ENCODE measurements around the gene FMNL2.
"Not testable (repeated sequence)": the region's sequence is repeated elsewhere in the genome, so short reads cannot be mapped to it uniquely, and the experiment has no call there.

FMNL2 gene

GRCh38 chr2:152493945-152494528 is 159.1 kb downstream of the FMNL2 start:
- DNase-seq (ENCODE audit: low read depth), result no peak

DNA sequence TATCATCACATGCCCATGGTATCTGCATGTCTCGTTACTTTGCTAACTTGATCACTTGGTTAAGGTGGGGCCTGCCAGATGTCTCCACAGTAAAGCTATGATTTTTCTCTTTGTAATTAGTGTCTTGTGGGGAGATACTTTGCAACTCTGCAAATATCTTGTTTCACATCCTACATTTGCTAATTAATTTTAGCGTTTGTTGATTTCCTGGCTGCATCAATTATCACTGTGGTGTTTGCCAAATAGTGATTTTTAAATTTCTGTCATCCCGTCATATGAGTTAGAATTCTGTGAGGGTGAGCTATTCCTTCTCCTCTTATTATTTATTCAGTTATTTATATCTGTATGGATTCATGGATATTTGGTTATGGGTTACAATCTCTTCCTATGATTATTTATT is 161.4 kb downstream of the FMNL2 start:
- DNase-seq (ENCODE audit: low read depth), result no peak

GRCh38 chr2:152497481-152498052 is 162.6 kb downstream of the FMNL2 start:
- DNase-seq (ENCODE audit: low read depth), result no peak

- DNase-seq (ENCODE audit: low read depth), result no peak
These were observed 164.4 kb downstream of the FMNL2 start for GRCh38 chr2:152499331-152499816.

DNA sequence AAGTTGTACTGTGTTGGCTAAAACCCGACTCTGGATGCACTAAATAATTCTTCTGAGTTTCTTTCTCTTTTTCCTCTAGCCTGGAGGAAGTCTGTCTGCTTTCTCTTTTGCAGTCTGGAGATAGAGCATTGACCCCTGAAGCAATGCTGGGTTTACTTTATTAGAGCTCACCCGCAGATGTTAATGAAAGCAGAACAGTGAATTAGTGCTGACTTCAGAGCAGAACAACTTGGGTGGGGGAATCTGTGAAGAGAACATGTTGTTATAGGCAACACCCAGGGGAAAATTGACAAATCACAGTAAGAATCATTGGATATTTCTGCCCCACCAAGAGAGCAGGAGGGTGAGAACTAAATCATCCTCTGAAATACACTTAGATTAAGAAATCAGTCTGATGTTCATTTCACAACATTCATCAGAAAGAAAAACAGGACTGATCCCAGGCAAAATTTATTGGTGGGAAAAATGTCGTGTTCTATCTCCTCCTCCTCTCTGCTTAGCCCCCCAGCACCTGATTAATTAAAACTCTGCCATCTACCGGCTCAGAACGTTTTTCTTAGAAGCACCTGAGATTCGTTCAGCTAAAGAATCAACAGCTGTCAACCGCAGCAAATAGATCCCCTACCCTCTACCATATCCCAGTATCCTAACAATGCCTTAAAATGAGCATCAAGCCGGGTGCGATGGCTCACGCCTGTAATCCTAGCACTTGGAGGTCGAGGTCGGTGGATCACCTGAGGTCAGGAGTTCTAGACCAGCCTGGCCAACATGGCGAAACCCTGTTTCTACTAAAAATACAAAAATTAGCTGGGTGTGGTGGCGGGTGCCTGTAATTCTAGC is 165.1 kb downstream of the FMNL2 start:
- no peak for DNase-seq (ENCODE audit: low read depth)

- no peak for DNase-seq (ENCODE audit: low read depth)
These were observed 165.8 kb downstream of the FMNL2 start for GRCh38 chr2:152500772-152501171.

DNA sequence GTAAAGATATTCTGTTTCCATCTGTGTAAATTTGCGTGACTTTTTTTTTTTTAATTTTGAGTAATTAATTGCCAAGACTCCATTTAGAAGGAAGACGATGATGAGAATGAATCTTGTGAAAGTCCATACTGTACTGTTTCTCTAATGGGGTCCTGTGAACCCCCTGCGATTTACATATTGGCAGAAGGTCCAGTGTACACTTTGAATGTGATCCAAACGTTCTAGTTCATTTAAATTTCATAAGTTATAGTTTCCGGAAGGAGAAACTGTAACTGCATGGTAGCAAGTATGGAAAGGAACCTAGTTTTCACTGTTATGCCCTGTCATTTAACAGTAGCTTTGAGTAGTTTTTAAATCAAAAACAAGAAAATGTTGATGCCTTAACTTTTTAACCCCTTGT is 166.7 kb downstream of the FMNL2 start:
- no peak for DNase-seq (ENCODE audit: low read depth)

GRCh38 chr2:152504618-152505017 is 169.6 kb downstream of the FMNL2 start:
- DNase-seq (ENCODE audit: low read depth), result no peak

DNA sequence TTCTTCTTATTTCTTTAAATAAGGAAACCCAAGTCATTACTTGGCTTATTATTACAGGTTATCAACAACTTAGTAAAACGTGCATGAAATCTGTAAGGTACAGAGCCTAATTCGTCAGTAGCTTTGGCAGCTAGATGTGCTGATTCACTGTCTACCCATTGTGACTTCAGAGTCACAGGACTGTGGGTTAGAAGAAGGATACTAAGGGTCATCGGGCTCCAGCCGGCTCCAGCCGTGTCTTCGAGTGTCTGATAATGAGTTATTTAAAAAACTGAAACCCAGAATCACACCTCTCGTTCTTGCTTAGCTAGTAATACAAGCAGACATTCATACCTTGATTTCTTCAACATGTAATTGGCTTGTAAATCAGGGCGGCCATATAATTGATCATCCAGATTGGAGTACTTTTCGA is 170.5 kb downstream of the FMNL2 start:
- DNase-seq (ENCODE audit: low read depth), result no peak

DNA sequence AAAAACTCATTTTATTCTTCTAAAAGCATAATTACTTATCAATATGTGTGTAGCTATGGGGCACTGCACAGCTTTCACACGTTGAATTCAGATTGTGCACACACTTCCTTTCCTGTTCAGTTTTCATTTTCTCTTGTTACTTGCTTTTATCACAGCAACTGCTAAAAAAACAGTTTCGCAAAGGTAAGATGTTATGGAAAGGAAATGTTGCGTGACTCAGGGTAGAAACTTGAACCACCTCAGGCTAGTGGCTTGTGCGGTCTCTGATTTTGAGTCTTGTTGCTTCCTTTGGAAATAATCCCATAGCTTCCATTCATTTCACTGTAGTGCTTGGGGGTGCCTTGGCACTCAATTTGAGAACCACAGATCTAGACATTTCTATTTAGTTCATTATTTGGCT is 171.9 kb downstream of the FMNL2 start:
- no peak for DNase-seq (ENCODE audit: low read depth)

DNA sequence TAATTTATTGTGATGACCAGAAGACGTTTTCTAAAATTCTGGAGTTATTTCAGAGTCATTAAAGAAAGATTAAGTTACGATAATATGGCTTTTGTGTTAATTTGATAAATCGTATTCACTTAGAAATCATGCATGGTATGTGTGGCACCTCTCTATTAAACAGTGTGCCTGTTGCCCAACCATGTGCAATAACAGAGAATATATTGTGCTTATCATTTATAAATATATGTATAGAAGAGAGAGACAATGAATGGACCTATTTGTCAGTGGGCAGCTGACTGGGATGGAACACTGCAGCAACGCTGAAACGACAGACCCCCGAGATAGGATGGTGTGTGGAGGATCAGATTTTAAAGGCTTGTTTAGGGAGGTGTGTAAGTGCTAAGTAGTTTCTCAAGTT is 172.9 kb downstream of the FMNL2 start:
- no peak for DNase-seq (ENCODE audit: low read depth)

- DNase-seq (ENCODE audit: low read depth), result no peak
These were observed 173.5 kb downstream of the FMNL2 start for GRCh38 chr2:152508446-152508845.

GRCh38 chr2:152509772-152510491 is 175.0 kb downstream of the FMNL2 start:
- no peak for DNase-seq (ENCODE audit: low read depth)

DNA sequence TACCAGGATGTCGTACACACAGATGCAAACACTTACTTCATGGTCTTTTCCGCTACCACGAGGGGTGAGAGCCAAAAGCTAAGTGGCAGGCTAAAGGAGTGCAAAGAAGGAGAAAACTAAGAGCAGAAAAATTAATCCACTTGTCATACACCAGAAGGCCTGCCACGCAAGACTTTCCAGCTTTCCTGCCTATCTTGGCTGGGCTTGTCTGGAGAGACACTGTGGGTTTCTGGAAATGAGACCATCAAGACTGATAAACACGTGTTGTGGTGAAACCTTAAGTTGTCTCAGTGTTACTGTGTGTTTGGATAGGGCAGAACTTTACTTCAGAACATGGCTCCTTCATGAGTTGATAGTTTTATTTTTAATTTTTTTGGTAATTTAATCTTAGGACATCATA is 175.6 kb downstream of the FMNL2 start:
- DNase-seq (ENCODE audit: low read depth), result no peak

DNA sequence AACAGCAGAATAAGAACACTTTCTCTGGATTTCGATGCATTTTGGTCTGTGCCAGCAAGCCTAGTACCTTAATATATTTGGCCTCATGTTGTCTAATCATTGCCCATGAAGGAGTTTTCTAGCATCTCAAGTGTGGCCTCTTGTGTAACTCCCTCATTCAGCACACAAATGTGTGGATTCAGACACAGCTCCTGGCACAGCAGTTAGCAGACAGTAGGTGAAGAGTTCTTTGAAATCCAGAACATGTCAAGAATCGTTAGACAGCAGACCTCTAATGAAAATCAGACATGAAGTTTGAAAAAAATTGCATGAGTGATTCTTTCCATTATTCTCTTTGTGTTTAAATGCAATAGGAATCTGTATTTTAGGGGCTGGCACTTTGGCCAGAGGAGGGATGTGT is 177.0 kb downstream of the FMNL2 start:
- DNase-seq (ENCODE audit: low read depth), result no peak

- no peak for DNase-seq (ENCODE audit: low read depth)
These were observed 178.1 kb downstream of the FMNL2 start for GRCh38 chr2:152513029-152513428.

GRCh38 chr2:152513681-152514080 is 178.7 kb downstream of the FMNL2 start:
- no peak for DNase-seq (ENCODE audit: low read depth)

GRCh38 chr2:152518034-152518433 is 183.1 kb downstream of the FMNL2 start:
- no peak for DNase-seq (ENCODE audit: low read depth)

- no peak for DNase-seq (ENCODE audit: low read depth)
These were observed 183.9 kb downstream of the FMNL2 start for GRCh38 chr2:152518641-152519580.

- no peak for DNase-seq (ENCODE audit: low read depth)
These were observed 184.6 kb downstream of the FMNL2 start for GRCh38 chr2:152519581-152519952.

DNA sequence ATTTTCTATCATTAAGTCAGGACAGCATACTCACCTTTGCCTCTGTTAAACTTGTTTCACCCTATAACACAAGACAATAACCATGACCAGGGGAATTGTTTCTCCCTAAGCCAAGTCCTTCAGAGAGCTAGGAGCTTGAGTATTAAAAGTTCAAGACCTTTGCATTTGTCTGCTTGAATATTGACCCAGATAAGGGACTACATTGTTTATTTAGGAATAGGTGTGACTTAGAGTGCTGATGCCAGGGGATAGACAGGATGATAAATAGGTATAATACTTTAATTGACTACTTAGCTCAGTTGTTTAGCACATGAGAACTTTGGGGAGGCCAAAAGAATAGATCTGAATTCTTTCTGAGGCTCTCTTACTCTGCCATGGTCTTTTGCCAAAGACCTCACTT is 185.8 kb downstream of the FMNL2 start:
- DNase-seq (ENCODE audit: low read depth), result no peak

GRCh38 chr2:152522446-152522845 is 187.5 kb downstream of the FMNL2 start:
- not testable (repeated sequence) for DNase-seq (ENCODE audit: low read depth)
